B cell (primary cell): ENCODE data around the gene IL1RL2. TPM values are rescaled to one million over a fixed set of nuclear protein-coding genes. Genes with fewer than 3 reads are reported as not detected.

Experiments
- ATAC-seq: fragments of 200-7000 bp; cut with Tn5 transposase; one replicate; pipeline ENCODE4 v1.10.0; 2021; ENCODE audit warnings: low read depth, mild to moderate bottlenecking, moderate number of reproducible peaks, moderate library complexity
- CTCF ChIA-PET: fragments of 350-600 bp; sonication (Branson Sonifier 250); formaldehyde crosslinking; loops from one replicate; lab custom pipeline; 2021; ENCODE audit warnings: antibody characterized with exemption, inconsistent platforms; lab: Charles Lee
- POLR2A ChIA-PET: fragments of 350-600 bp; sonication (Branson Sonifier 250); formaldehyde crosslinking; loops from one replicate; lab custom pipeline; 2021; ENCODE audit warnings: antibody characterized with exemption; lab: Charles Lee
- DNase-seq: peaks from one replicate; pipeline ENCODE4 v3.0.0; 2013
- H2AFZ ChIP-seq: 2 replicates; pipeline ENCODE4 v1.6.1; 2012; ENCODE audit warnings: mild to moderate bottlenecking, low read depth, low read length; ENCODE audit not compliant: insufficient read depth, poor library complexity, severe bottlenecking
- H3K27ac ChIP-seq, 2 donors: 1 replicate in 1 of 2; 2 replicates in 1 of 2; pipeline ENCODE4 v1.5.1; 2012 to 2013; ENCODE audit warnings: low read length in 2 of 2, mild to moderate bottlenecking in 2 of 2, moderate library complexity in 1 of 2
- H3K27me3 ChIP-seq, 4 experiments: fragments of 200-600 bp in 1 of 4; sonication (generic) in 1 of 4; replicated peaks in 1 of 4; 1 replicate in 2 of 4; 2 replicates in 2 of 4; pipeline versions ENCODE4 v1.6.1 to v1.7.0; 2013 to 2016; ENCODE audit warnings: low read length in 3 of 4, mild to moderate bottlenecking in 2 of 4, mixed read lengths in 1 of 4, moderate library complexity in 1 of 4; ENCODE audit not compliant: insufficient read depth in 4 of 4, control insufficient read depth in 3 of 4; ENCODE audit errors: control extremely low read depth in 1 of 4
- H3K36me3 ChIP-seq, 2 experiments: replicated peaks in 1 of 2; 1 replicate in 1 of 2; 2 replicates in 1 of 2; pipeline versions ENCODE4 v1.6.1 to v1.7.1; 2013; ENCODE audit warnings: low read length in 1 of 2; ENCODE audit not compliant: insufficient read depth in 2 of 2, control insufficient read depth in 1 of 2; ENCODE audit errors: control extremely low read depth in 1 of 2, extremely low read depth in 1 of 2
- H3K4me1 ChIP-seq, 2 donors: fragments of 200-600 bp in 1 of 2; sonication (generic) in 1 of 2; 1 replicate in 1 of 2; 2 replicates in 1 of 2; pipeline versions ENCODE4 v1.5.1 to v1.6.1; 2013 to 2017; ENCODE audit warnings: low read length in 2 of 2; ENCODE audit not compliant: control insufficient read depth in 2 of 2, insufficient read depth in 2 of 2
- H3K4me2 ChIP-seq: replicated peaks from 2 replicates; pipeline ENCODE3; 2012; ENCODE audit warnings: mild to moderate bottlenecking, low read depth, low read length; ENCODE audit not compliant: poor library complexity, severe bottlenecking
- H3K4me3 ChIP-seq, 5 experiments: fragments of 200-600 bp in 1 of 5; sonication (generic) in 1 of 5; 1 replicate in 3 of 5; 2 replicates in 2 of 5; pipeline versions ENCODE4 v1.5.1 to v1.7.0; 2011 to 2016; ENCODE audit warnings: low read length in 4 of 5, mild to moderate bottlenecking in 4 of 5, low read depth in 2 of 5, control low read depth in 1 of 5, moderate library complexity in 1 of 5; ENCODE audit not compliant: insufficient read depth in 1 of 5; ENCODE audit errors: control extremely low read depth in 1 of 5, extremely low read depth in 1 of 5
- H3K79me2 ChIP-seq: fragments of 200-600 bp; sonication (generic); one replicate; pipeline ENCODE4 v1.6.0; 2016; ENCODE audit warnings: low read length; ENCODE audit not compliant: control insufficient read depth, insufficient read depth
- H3K9ac ChIP-seq: fragments of 200-600 bp; sonication (generic); 2 replicates; pipeline ENCODE4 v1.6.1; 2017; ENCODE audit warnings: mild to moderate bottlenecking, low read length, moderate library complexity
- H3K9me3 ChIP-seq, 3 donors: one replicate each; pipeline versions ENCODE4 v1.6.1 to v1.7.1; 2013; ENCODE audit warnings: low read length in 2 of 3; ENCODE audit not compliant: control insufficient read depth in 2 of 3, insufficient read depth in 1 of 3; ENCODE audit errors: control extremely low read depth in 1 of 3
- H4K20me1 ChIP-seq: 2 replicates; pipeline ENCODE4 v1.6.0; 2012; ENCODE audit warnings: mild to moderate bottlenecking, low read length; ENCODE audit not compliant: insufficient read depth, control insufficient read depth, poor library complexity, severe bottlenecking
- H3K27ac Mint-ChIP-seq: one replicate; pipeline ENCODE4 v1.8.0; 2021; ENCODE audit warnings: mixed read lengths
- H3K27me3 Mint-ChIP-seq: one replicate; pipeline ENCODE4 v1.8.0; 2021; ENCODE audit warnings: mixed read lengths
- H3K4me1 Mint-ChIP-seq: one replicate; pipeline ENCODE4 v1.8.0; 2021; ENCODE audit warnings: mixed read lengths
- H3K4me3 Mint-ChIP-seq: one replicate; pipeline ENCODE4 v1.8.0; 2021; ENCODE audit warnings: mixed read lengths
- H3K9me3 Mint-ChIP-seq: one replicate; pipeline ENCODE4 v1.8.0; 2022; ENCODE audit warnings: mixed read lengths; ENCODE audit not compliant: insufficient read depth
- EZH2 ChIP-seq: IDR thresholded peaks from 2 replicates; pipeline ENCODE4 v1.6.1; 2012; ENCODE audit warnings: borderline replicate concordance, low read depth, mild to moderate bottlenecking, moderate library complexity, low read length; ENCODE audit not compliant: insufficient read depth, poor library complexity, severe bottlenecking
- WGBS: methylation state at CpG from one replicate; pipeline ENCODE4 v1.1.5; 2013; ENCODE audit warnings: missing lambda C conversion rate; ENCODE audit not compliant: insufficient coverage; 5-methylcytosine and 5-hydroxymethylcytosine counted together
- intact Hi-C: fragments of 100-400 bp; cut with micrococcal nuclease; formaldehyde crosslinking; loops from one replicate; pipeline ENCODE4 v1.10.0; 2022
- polyA plus RNA-seq: library from polyadenylated mRNA; depleted of rRNA; stranded (reverse); fragments of >200 nt; gene quantifications from 2 replicates; pipeline ENCODE4 v1.2.3, GENCODE V29; 2012
- total RNA-seq, 2 donors: library from RNA; stranded (reverse); fragments of 120-200 nt in 1 of 2; gene quantifications; 1 replicate in 1 of 2; 2 replicates in 1 of 2; pipeline versions ENCODE4 v1.2.3 to v1.2.4, GENCODE V29; 2013 to 2022
- TF ChIP-seq, protein P1 (sequence below): fragments of 200-600 bp; IDR thresholded peaks from one replicate; pipeline ENCODE4 v1.8.0; 2022; ENCODE audit warnings: antibody characterized with exemption, mild to moderate bottlenecking

Gene IL1RL2
- total and polyA plus RNA-seq, 2 donors (not counting 1 experiment from before 2014, with no cell fraction given) = not detected

DNA sequence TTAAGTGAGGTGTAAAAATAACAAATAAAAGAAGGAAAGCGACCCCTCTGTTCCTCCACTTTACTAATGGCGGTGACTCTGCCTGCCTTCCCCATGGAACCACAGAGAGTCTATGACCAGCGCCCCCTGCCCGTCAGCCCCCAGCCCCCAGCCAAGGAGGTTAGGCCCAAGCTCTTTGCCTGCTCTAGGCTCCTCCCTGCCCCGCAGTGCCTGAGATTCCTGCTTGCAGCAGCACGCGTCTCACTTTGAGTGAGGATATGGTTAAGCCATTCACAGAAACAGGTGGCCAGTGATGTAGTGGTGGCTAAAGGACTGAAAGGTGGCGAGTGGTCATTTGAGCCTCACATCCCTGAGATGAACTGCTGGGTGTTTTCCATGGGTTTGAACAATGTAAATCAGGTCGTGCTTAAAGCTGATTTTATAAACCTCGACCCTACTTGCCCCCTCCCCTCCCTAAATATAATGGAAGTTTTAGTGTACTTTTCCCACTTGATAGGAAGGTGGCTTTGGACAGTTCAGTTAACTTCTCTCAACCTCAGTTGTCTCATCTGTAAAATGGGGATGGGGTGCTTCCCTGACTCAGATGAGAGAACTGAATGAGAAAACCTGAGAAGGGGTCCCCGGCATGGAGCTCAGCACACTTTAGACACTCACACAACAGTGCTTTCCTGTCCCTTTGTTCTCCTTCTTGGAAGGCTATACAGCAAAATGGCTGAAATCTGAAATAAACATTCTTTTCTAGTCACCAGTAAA lies 46.5 kb downstream of the IL1RL2 start:
- no peaks in the 10 kb centered on the region for H4K20me1 ChIP-seq
- no peak overlapping the region for H3K9ac ChIP-seq
- H3K36me3 ChIP-seq = no peaks in the 10 kb centered on the region
- POLR2A ChIA-PET = no interaction called here
- Mint-ChIP-seq H3K27ac (no peak overlapping the region), H3K27me3 (peaks cover 22% of the 10 kb centered on the region), H3K4me3 (no peak overlapping the region), H3K9me3 (no peaks in the 10 kb centered on the region), H3K4me1 (peaks cover 3% of the 10 kb centered on the region)
- TF ChIP-seq, protein P1, sequence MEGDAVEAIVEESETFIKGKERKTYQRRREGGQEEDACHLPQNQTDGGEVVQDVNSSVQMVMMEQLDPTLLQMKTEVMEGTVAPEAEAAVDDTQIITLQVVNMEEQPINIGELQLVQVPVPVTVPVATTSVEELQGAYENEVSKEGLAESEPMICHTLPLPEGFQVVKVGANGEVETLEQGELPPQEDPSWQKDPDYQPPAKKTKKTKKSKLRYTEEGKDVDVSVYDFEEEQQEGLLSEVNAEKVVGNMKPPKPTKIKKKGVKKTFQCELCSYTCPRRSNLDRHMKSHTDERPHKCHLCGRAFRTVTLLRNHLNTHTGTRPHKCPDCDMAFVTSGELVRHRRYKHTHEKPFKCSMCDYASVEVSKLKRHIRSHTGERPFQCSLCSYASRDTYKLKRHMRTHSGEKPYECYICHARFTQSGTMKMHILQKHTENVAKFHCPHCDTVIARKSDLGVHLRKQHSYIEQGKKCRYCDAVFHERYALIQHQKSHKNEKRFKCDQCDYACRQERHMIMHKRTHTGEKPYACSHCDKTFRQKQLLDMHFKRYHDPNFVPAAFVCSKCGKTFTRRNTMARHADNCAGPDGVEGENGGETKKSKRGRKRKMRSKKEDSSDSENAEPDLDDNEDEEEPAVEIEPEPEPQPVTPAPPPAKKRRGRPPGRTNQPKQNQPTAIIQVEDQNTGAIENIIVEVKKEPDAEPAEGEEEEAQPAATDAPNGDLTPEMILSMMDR = no peak
- no peak for TF ChIP-seq EZH2
- peaks cover 0 to 4% (median 1%) of the 10 kb centered on the region in 4 experiments for H3K27me3 ChIP-seq
- H3K4me3 ChIP-seq = no peak overlapping the region
- CTCF ChIA-PET = no interaction called here
- no peaks in the 10 kb centered on the region for H3K79me2 ChIP-seq
- ATAC-seq (no peak), DNase-seq (no peak)
- H3K4me2 ChIP-seq = no peak overlapping the region
- WGBS = 96% methylated on average over 7 of the region's 11 CpGs
- intact Hi-C loops = no loop called here
- H3K4me1 ChIP-seq = peaks cover under 1 to 4% of the 10 kb centered on the region in 2 donors
- no peaks in the 10 kb centered on the region for H3K9me3 ChIP-seq
- H2AFZ ChIP-seq = no peak overlapping the region
- no peak overlapping the region for H3K27ac ChIP-seq

DNA sequence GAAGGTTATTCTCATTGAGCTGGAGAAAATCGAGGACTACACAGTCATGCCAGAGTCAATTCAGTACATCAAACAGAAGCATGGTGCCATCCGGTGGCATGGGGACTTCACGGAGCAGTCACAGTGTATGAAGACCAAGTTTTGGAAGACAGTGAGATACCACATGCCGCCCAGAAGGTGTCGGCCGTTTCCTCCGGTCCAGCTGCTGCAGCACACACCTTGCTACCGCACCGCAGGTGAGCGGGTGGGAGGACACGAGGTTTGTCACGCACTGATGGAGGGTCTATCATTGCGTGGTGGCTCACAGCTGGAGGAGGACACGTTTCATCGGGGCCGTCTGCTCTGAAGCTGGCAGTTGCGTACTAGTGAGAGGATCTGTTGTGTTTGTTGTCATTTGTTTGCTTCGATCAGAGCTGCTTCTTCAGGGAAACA lies 48.2 kb downstream of the IL1RL2 start:
- ChIA-PET POLR2A (no interaction called here), CTCF (interaction anchor here (1.2 to 2.3 kb wide), 4 partner anchors 11 to 351 kb away, joined by 3 to 9 read pairs (median 6); no protein-coding TSS in a partner anchor)
- H3K27me3 ChIP-seq = peaks cover 0 to 5% (median 2%) of the 10 kb centered on the region in 4 experiments
- TF ChIP-seq, protein P1 = no peak
- TF ChIP-seq EZH2 = no peak
- no peak overlapping the region for H3K27ac Mint-ChIP-seq
- no peak overlapping the region for H3K4me2 ChIP-seq
- H4K20me1 ChIP-seq = no peaks in the 10 kb centered on the region
- no peak for ATAC-seq
- H3K4me1 Mint-ChIP-seq = peaks cover 12% of the 10 kb centered on the region
- H2AFZ ChIP-seq = no peak overlapping the region
- intact Hi-C loops = no loop called here
- WGBS = 91% methylated on average over 18 of the region's 18 CpGs
- peaks cover 29% of the 10 kb centered on the region for H3K27me3 Mint-ChIP-seq
- no peak for DNase-seq
- no peaks in the 10 kb centered on the region for H3K79me2 ChIP-seq
- H3K9ac ChIP-seq = no peak overlapping the region
- H3K9me3 ChIP-seq = no peaks in the 10 kb centered on the region
- H3K4me1 ChIP-seq = peaks cover 4 to 6% of the 10 kb centered on the region in 2 donors
- H3K36me3 ChIP-seq = no peaks in the 10 kb centered on the region
- no peaks in the 10 kb centered on the region for H3K9me3 Mint-ChIP-seq
- no peak overlapping the region for H3K4me3 ChIP-seq
- no peak overlapping the region for H3K27ac ChIP-seq
- H3K4me3 Mint-ChIP-seq = no peak overlapping the region
